H9 (cell line): ENCODE measurements around the gene BCL11B. TPM values are rescaled to one million over a fixed set of nuclear protein-coding genes. Genes with fewer than 3 reads are reported as not detected.

Experiments
- DNase-seq: peaks from one replicate; pipeline ENCODE4 v3.0.0-alpha.2; 2017
- H2AFZ ChIP-seq: one replicate; pipeline ENCODE4 v1.6.1; 2013; ENCODE audit warnings: mild to moderate bottlenecking, low read length, control low read depth, moderate library complexity
- H2AK5ac ChIP-seq: 2 replicates; pipeline ENCODE4 v1.6.1; 2013; ENCODE audit warnings: low read length, control low read depth, mixed read lengths; ENCODE audit not compliant: insufficient read length
- H2BK120ac ChIP-seq: one replicate; pipeline ENCODE4 v1.6.1; 2013; ENCODE audit warnings: low read depth, mild to moderate bottlenecking, low read length, control low read depth, inconsistent platforms; ENCODE audit not compliant: poor library complexity, severe bottlenecking
- H2BK12ac ChIP-seq: 2 replicates; pipeline ENCODE4 v1.6.1; 2013; ENCODE audit warnings: low read length, control low read depth, mixed read lengths, low read depth; ENCODE audit not compliant: insufficient read length
- H2BK15ac ChIP-seq: 2 replicates; pipeline ENCODE4 v1.6.1; 2013; ENCODE audit warnings: low read depth, low read length, control low read depth
- H2BK20ac ChIP-seq: one replicate; pipeline ENCODE4 v1.6.1; 2013; ENCODE audit warnings: low read depth, mild to moderate bottlenecking, low read length, control low read depth, inconsistent platforms; ENCODE audit not compliant: poor library complexity, severe bottlenecking
- H2BK5ac ChIP-seq: 2 replicates; pipeline ENCODE4 v1.6.1; 2013; ENCODE audit warnings: low read length, control low read depth, mixed read lengths; ENCODE audit not compliant: insufficient read length
- H3K14ac ChIP-seq: 2 replicates; pipeline ENCODE4 v1.6.1; 2013; ENCODE audit warnings: low read length, control low read depth; ENCODE audit not compliant: insufficient read depth
- H3K18ac ChIP-seq: 2 replicates; pipeline ENCODE4 v1.6.1; 2013; ENCODE audit warnings: low read depth, mild to moderate bottlenecking, mixed read lengths, low read length, control low read depth; ENCODE audit not compliant: insufficient read length
- H3K23ac ChIP-seq: 2 replicates; pipeline ENCODE4 v1.6.1; 2013; ENCODE audit warnings: low read length, control low read depth, mixed read lengths, low read depth; ENCODE audit not compliant: insufficient read length
- H3K23me2 ChIP-seq: 2 replicates; pipeline ENCODE4 v1.6.1; 2013; ENCODE audit warnings: low read depth, mild to moderate bottlenecking, mixed read lengths, low read length, control low read depth; ENCODE audit not compliant: insufficient read length, poor library complexity, severe bottlenecking
- H3K27ac ChIP-seq: 2 replicates; pipeline ENCODE4 v1.5.1; 2013; ENCODE audit warnings: low read length, control low read depth, mixed read lengths, low read depth; ENCODE audit not compliant: insufficient read length
- H3K27me3 ChIP-seq: 2 replicates; pipeline ENCODE4 v1.6.1; 2013; ENCODE audit warnings: low read length, control low read depth, inconsistent platforms; ENCODE audit not compliant: insufficient read depth
- H3K4ac ChIP-seq: 2 replicates; pipeline ENCODE4 v1.6.1; 2013; ENCODE audit warnings: low read depth, mild to moderate bottlenecking, control low read depth, inconsistent platforms, low read length, moderate library complexity
- H3K4me1 ChIP-seq: 2 replicates; pipeline ENCODE4 v1.6.1; 2013; ENCODE audit warnings: low read length, control low read depth, inconsistent platforms; ENCODE audit not compliant: insufficient read depth
- H3K4me2 ChIP-seq: 2 replicates; pipeline ENCODE4 v1.6.1; 2013; ENCODE audit warnings: low read length, control low read depth, mixed read lengths; ENCODE audit not compliant: insufficient read length, insufficient read depth
- H3K56ac ChIP-seq: 2 replicates; pipeline ENCODE4 v1.6.1; 2013; ENCODE audit warnings: low read depth, mild to moderate bottlenecking, mixed read lengths, low read length, control low read depth; ENCODE audit not compliant: insufficient read length
- H3K79me1 ChIP-seq: 2 replicates; pipeline ENCODE4 v1.6.1; 2013; ENCODE audit warnings: low read depth, mild to moderate bottlenecking, moderate library complexity, low read length, control low read depth, inconsistent platforms; ENCODE audit not compliant: insufficient read depth, poor library complexity, severe bottlenecking
- H3K79me2 ChIP-seq: 2 replicates; pipeline ENCODE4 v1.6.1; 2013; ENCODE audit warnings: low read length, control low read depth, inconsistent platforms; ENCODE audit not compliant: insufficient read depth
- H3K9ac ChIP-seq: 2 replicates; pipeline ENCODE4 v1.6.1; 2013; ENCODE audit warnings: low read length, control low read depth, mixed read lengths; ENCODE audit not compliant: insufficient read length; ENCODE audit errors: extremely low read depth
- H3K9me3 ChIP-seq: one replicate; pipeline ENCODE4 v1.6.1; 2013; ENCODE audit warnings: low read depth, low read length, inconsistent platforms; ENCODE audit not compliant: control insufficient read depth
- H3T11ph ChIP-seq: one replicate; pipeline ENCODE4 v1.6.1; 2013; ENCODE audit warnings: mild to moderate bottlenecking, low read length, control low read depth, inconsistent platforms
- H4K20me1 ChIP-seq: one replicate; pipeline ENCODE4 v1.6.1; 2013; ENCODE audit not compliant: control insufficient read depth, insufficient read length, insufficient read depth
- H4K5ac ChIP-seq: 2 replicates; pipeline ENCODE4 v1.6.1; 2013; ENCODE audit warnings: low read depth, mild to moderate bottlenecking, mixed read lengths, low read length, control low read depth; ENCODE audit not compliant: insufficient read length
- H4K8ac ChIP-seq: replicated peaks from 2 replicates; pipeline ENCODE4 v1.6.1; 2013; ENCODE audit warnings: low read length, control low read depth, mixed read lengths, low read depth; ENCODE audit not compliant: insufficient read length
- H4K91ac ChIP-seq: 2 replicates; pipeline ENCODE4 v1.6.1; 2013; ENCODE audit warnings: low read depth, mild to moderate bottlenecking, moderate library complexity, mixed read lengths, low read length, control low read depth; ENCODE audit not compliant: insufficient read length
- H3K27ac Mint-ChIP-seq, 3 experiments: 2 replicates in 2 of 3; 3 replicates in 1 of 3; pipeline ENCODE4 v1.8.0; 2020 to 2021; ENCODE audit warnings: mixed read lengths in 3 of 3, mild to moderate bottlenecking in 1 of 3, moderate library complexity in 1 of 3
- H3K27me3 Mint-ChIP-seq: 2 replicates; pipeline ENCODE4 v1.8.0; 2021; ENCODE audit warnings: low read depth, mild to moderate bottlenecking, moderate library complexity, mixed read lengths
- H3K36me3 Mint-ChIP-seq, 3 experiments: 2 replicates in 2 of 3; 3 replicates in 1 of 3; pipeline ENCODE4 v1.8.0; 2020 to 2021; ENCODE audit warnings: low read depth in 3 of 3, mixed read lengths in 3 of 3; ENCODE audit not compliant: insufficient read depth in 1 of 3
- H3K4me1 Mint-ChIP-seq, 2 experiments: 2 replicates each; pipeline ENCODE4 v1.8.0; 2020; ENCODE audit warnings: mixed read lengths in 2 of 2
- H3K4me3 Mint-ChIP-seq, 2 experiments: 2 replicates in 1 of 2; 3 replicates in 1 of 2; pipeline ENCODE4 v1.8.0; 2020 to 2021; ENCODE audit warnings: mild to moderate bottlenecking in 2 of 2, mixed read lengths in 2 of 2, moderate library complexity in 1 of 2
- H3K9me3 Mint-ChIP-seq, 2 experiments: 2 replicates in 1 of 2; 3 replicates in 1 of 2; pipeline ENCODE4 v1.8.0; 2020; ENCODE audit warnings: mild to moderate bottlenecking in 2 of 2, mixed read lengths in 2 of 2, moderate library complexity in 1 of 2
- WGBS: extraction: QIAGEN DNeasy Blood & Tissue Kit; methylation state at CpG from one replicate; pipeline ENCODE4 v1.1.7; 2013; ENCODE audit warnings: missing lambda C conversion rate, low lambda C conversion rate, mixed read lengths; ENCODE audit not compliant: insufficient read length; ENCODE audit errors: extremely low coverage; 5-methylcytosine and 5-hydroxymethylcytosine counted together
- total RNA-seq: library from RNA; stranded (reverse); gene quantifications from 2 replicates; pipeline ENCODE4 v1.2.1, GENCODE V29; 2021
- TF ChIP-seq, protein P1 (sequence below): fragments of 200-600 bp; sonication (generic); conservative IDR thresholded peaks from 3 replicates; pipeline ENCODE4 v1.8.0; 2021; ENCODE audit warnings: antibody characterized with exemption, mild to moderate bottlenecking

Gene BCL11B
- total RNA-seq, 1 experiment from 2014 or later, result 4.9 TPM

- H3K27ac ChIP-seq, result no peak overlapping the region
- no peak overlapping the region for H2BK120ac ChIP-seq
- no peak overlapping the region for H3K4me3 Mint-ChIP-seq
- no peak overlapping the region for H3K4me2 ChIP-seq
- no peak overlapping the region for H3K18ac ChIP-seq
- H3K9me3 Mint-ChIP-seq, result no peaks in the 10 kb centered on the region
- no peaks in the 10 kb centered on the region for H3K79me2 ChIP-seq
- no peak overlapping the region for H4K5ac ChIP-seq
- peaks cover 7% of the 10 kb centered on the region in 2 experiments for H3K4me1 Mint-ChIP-seq
- no peaks in the 10 kb centered on the region for H3K27me3 ChIP-seq
- no peak overlapping the region for H3K23ac ChIP-seq
- no peak overlapping the region for H3T11ph ChIP-seq
- TF ChIP-seq, protein P1, sequence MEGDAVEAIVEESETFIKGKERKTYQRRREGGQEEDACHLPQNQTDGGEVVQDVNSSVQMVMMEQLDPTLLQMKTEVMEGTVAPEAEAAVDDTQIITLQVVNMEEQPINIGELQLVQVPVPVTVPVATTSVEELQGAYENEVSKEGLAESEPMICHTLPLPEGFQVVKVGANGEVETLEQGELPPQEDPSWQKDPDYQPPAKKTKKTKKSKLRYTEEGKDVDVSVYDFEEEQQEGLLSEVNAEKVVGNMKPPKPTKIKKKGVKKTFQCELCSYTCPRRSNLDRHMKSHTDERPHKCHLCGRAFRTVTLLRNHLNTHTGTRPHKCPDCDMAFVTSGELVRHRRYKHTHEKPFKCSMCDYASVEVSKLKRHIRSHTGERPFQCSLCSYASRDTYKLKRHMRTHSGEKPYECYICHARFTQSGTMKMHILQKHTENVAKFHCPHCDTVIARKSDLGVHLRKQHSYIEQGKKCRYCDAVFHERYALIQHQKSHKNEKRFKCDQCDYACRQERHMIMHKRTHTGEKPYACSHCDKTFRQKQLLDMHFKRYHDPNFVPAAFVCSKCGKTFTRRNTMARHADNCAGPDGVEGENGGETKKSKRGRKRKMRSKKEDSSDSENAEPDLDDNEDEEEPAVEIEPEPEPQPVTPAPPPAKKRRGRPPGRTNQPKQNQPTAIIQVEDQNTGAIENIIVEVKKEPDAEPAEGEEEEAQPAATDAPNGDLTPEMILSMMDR, result no peak
- H2BK5ac ChIP-seq, result no peak overlapping the region
- DNase-seq, result no peak
- H2BK20ac ChIP-seq, result no peak overlapping the region
- H2BK15ac ChIP-seq, result no peak overlapping the region
- no peak overlapping the region for H4K8ac ChIP-seq
- no CpG with 5 or more reads among the region's 8 CpGs for WGBS
- H3K36me3 Mint-ChIP-seq, result no peaks in the 10 kb centered on the region
- no peaks in the 10 kb centered on the region for H4K20me1 ChIP-seq
- H3K23me2 ChIP-seq, result no peaks in the 10 kb centered on the region
- H2BK12ac ChIP-seq, result no peak overlapping the region
- no peak overlapping the region for H3K14ac ChIP-seq
- no peaks in the 10 kb centered on the region for H3K9me3 ChIP-seq
- no peaks in the 10 kb centered on the region; the same call in 1 of the 2 replicates for H3K4me1 ChIP-seq
- H3K79me1 ChIP-seq, result no peaks in the 10 kb centered on the region
- no peak overlapping the region for H2AFZ ChIP-seq
- no peak overlapping the region for H3K9ac ChIP-seq
- H3K56ac ChIP-seq, result no peak overlapping the region
- no peak overlapping the region for H2AK5ac ChIP-seq
- no peak overlapping the region for H3K27ac Mint-ChIP-seq
- H4K91ac ChIP-seq, result no peak overlapping the region
- H3K27me3 Mint-ChIP-seq, result no peaks in the 10 kb centered on the region; the same call in 1 of the 2 replicates
- no peak overlapping the region for H3K4ac ChIP-seq
Observed at GRCh38 chr14:99148131-99148530, 123.9 kb downstream of the BCL11B start.
